NCI-H2081 treated with DMSO at 0.1 percent for 48 hours (cell line): ENCODE data around the gene EIF1.
"Not testable (repeated sequence)": the region's sequence is repeated elsewhere in the genome, so short reads cannot be mapped to it uniquely, and the experiment has no call there.

Experiments used
- DNase-seq: peaks from one replicate; lab custom pipeline; 2025; lab: John Stamatoyannopoulos, UW

The EIF1 gene

GRCh38 chr17:41678907-41679739 is 9.6 kb upstream of the EIF1 start:
- DNase-seq, result no peak

DNA sequence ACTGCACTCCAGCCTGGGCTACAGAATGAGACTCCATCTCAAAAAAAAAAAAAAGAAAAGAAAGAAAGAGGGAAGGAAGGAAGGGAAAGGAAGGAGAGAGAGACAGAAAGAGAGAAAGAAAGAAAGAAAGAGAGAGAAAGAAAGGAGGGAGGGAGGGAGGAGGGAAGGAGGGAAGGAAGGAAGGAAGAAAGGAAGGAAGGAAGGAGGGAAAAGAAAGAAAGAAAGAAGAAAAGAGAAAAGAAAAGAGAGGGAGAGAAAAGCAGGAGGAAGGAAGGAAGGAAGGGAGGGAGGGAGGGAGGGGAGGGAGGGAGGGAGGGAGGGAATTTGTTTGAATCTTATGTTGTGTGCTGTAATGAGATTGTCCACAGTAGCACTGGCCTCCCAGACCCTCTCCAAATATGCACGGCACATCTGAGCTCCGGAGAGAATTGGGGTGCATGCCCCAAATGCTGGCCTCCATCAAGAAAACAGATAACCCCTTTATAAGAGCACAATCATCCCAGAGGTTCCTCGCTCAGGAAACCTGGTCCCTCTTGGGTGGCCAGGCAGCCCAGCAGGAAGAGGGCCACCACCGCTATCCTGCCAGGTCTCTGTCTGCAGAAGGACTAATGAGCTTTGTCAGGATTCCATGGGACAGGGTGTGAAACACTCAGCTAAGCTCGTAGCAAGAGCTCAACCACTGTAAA is 8.8 kb upstream of the EIF1 start:
- DNase-seq, result no peak

- peak; percentile 19 for DNase-seq
Observed at GRCh38 chr17:41680426-41681040, 8.2 kb upstream of the EIF1 start.

- no peak for DNase-seq
Observed at GRCh38 chr17:41681776-41682175, 6.9 kb upstream of the EIF1 start.

- no peak for DNase-seq
Observed at GRCh38 chr17:41682631-41683030, 6.1 kb upstream of the EIF1 start.

DNA sequence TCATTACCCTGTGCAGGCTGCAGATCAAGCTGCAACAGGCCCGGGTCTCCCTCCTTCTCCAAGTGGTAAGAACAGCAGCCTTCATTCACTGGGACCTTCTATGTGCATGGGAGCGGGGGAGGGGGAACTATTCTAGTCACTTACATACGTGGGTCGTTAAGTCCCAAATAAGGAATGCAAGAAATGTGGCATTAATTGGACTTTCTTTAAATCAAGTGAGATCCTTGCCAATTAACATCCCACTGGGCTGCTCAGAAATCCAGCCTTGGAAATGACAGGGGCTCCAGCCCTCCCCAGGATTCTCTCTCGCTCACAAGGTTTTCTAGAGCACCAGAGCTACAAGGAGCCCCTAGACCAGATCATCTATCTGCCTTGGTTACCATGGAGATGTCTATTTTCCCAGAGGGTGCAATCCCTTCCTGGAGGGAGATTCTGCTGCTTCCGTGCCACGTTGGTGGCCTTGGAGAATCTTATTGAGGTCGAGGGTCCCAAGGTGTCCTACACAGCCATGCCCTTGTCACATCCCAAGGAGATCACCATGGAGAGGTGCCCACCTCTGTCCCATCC is 5.2 kb upstream of the EIF1 start:
- no peak for DNase-seq

GRCh38 chr17:41684035-41684434 is 4.7 kb upstream of the EIF1 start:
- DNase-seq, result no peak

- DNase-seq, result not testable (repeated sequence)
Observed at GRCh38 chr17:41685753-41686152, 2.9 kb upstream of the EIF1 start.

DNA sequence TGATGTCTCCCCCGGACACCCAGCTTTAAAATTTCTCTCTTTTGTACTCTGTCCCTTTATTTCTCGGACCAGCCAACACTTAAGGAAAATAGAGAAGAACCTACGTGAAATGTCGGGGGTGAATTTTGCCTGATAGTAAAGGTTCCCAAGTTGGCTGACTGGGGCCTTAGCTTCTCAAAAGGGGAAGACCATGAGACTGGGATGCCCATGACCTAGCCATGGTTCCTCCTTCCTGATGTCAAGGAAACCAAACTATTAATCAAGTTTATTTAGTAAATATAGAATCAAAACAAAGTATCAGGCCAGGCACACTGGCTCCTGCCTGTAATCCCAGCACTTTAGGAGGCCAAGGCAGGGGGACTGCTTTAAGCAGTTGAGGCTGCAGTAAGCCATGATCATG is 2.4 kb upstream of the EIF1 start:
- DNase-seq, result no peak

DNA sequence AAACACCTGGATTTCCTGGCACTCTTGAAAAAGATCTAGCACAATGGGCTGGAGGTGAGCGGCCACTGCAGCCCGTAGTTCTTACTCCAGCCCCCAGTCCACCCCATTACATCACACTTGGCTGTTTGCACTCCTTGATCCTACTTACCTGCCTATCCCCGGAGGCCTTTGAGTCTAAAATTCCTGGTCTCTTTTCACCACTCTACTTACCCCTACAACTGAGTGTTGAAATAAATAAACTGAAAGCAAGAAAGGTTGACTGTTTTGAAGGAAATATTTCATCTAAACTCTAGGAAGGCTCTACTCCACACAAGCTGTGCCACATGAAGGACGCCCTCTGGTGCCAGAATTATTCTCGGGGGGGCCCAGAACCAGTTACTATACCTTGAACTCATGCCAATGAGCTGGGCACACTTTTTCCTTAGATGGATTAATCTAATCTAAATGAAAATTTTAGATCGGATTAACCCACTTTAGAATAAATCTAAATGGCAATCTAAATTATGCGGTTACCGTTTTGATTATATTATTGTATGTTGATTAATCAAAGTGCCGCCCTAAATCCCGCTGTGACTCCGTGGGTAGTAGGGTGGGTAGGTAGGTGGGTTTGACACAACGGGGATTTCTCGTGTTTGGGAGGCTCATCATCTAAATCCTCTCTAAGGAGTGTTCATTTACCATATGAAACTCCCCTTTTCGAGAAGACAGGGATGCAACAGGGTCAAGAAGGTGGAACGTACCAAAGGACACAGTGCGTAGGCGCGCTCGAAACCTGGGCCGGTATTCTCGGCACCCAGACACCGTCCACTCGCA is 651 bp upstream of the EIF1 start:
- DNase-seq, result peak; percentile 62

- peak; percentile 21 for DNase-seq
Observed at GRCh38 chr17:41689497-41690299, 1.0 kb downstream of the EIF1 start.

DNA sequence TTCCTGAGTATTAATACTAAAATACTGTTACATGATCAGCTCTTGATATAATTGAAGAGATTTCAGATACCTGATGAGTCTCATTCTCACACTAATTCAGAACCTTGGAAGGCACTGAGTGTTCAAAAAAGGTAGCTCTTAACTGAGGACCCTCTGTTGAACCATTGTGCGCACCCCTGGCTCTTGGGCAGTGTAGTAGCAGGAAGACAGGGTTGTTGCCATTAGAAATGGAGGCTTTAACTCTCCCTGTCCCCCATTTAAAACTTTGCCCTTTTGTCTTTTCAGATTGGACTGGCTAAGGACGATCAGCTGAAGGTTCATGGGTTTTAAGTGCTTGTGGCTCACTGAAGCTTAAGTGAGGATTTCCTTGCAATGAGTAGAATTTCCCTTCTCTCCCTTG is 1.8 kb downstream of the EIF1 start:
- DNase-seq, result no peak

GRCh38 chr17:41691031-41691777 is 2.5 kb downstream of the EIF1 start:
- DNase-seq, result no peak

GRCh38 chr17:41692722-41693521 is 4.2 kb downstream of the EIF1 start:
- no peak for DNase-seq

DNA sequence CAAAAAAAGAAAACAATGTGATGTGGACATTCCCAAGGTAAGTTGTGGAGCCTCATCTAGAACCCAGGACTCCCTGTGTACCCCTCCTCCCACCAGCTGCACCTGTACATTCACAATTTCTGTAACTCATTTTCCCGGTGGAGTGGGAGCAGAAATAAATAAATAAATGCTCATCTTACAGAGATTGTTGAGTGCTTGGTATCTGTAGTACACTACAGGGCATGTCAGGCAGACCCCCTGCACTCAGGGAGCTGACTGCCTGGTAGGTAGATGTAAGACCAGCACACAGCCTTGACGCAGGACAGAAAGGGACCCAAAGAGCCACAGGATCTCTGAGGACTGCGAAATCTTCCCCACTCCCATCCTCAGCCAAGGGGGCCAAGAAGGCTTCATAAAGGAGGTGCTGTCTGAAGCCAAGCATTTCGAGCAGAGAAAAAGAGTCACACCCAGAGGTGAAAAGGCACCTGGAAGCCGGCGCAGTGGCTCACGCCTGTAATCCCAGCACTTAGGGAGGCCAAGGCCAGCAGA is 6.5 kb downstream of the EIF1 start:
- no peak for DNase-seq

- DNase-seq, result peak; percentile 35
Observed at GRCh38 chr17:41695954-41696757, 7.5 kb downstream of the EIF1 start.

- DNase-seq, result no peak
Observed at GRCh38 chr17:41697122-41697962, 8.7 kb downstream of the EIF1 start.
